ENCODE measurements around the gene TUT1.

DNA sequence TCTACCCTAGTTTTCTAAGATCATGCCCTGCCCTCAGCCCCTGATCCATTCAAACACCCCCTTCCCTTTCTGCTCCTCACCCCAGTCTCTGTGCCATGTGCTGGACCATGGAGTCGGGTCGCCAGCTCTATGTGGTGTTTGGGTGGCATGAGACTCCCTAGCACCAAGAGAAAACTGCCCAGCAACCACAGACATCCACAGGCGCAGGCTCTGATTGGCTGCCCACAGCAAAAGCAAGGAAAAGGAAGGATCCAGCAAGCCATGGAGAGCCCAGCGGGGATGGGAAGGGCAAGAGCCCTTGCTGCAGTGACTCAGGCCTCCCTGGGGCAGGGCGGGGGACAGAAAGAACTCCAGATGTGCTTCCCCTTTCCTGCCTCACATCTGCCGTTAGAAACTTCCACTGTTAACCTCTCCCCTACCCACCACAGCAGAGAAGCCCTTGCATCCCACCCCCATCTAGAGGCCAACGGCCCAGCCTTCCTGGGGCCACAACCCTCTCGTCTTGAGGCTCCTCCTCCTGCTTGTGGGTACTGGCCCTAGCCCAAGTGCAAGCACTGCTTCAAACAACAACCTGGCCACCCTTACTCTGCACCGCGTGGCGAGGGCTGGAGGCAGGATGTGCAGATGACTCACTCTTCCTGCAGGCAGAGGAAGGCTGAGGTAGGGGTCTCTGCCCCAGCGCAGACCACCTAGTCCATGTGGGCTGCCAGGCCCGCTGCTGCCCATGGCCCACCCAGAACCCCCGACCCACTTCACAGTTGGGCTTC, 35.0 kb downstream of the TUT1 start:
- TF ChIP-seq CTCF (conservative IDR thresholded peaks at IDR 0.05), result no peak
- no peak for TF ChIP-seq EZH2 (IDR thresholded peaks at IDR 0.05; ENCODE audit: low read depth)
